GM18498 (cell line): ENCODE results near the gene RNF112.
"Not testable (repeated sequence)": the region's sequence is repeated elsewhere in the genome, so short reads cannot be mapped to it uniquely, and the experiment has no call there.

Experiments
- ATAC-seq: cut with Tn5 transposase; IDR thresholded peaks from one replicate; pipeline ENCODE4 v1.9.1; 2021; ENCODE audit warnings: mild to moderate bottlenecking, moderate library complexity; ENCODE audit not compliant: unreplicated experiment

RNF112 gene

GRCh38 chr17:19442731-19443130 lies 31.7 kb downstream of the RNF112 start:
- ATAC-seq: no peak

GRCh38 chr17:19443148-19443547 lies 32.1 kb downstream of the RNF112 start:
- no peak for ATAC-seq

GRCh38 chr17:19445105-19445504 lies 34.1 kb downstream of the RNF112 start:
- ATAC-seq: no peak

GRCh38 chr17:19446577-19446976 lies 35.5 kb downstream of the RNF112 start:
- ATAC-seq: not testable (repeated sequence)

GRCh38 chr17:19447085-19447583 lies 36.1 kb downstream of the RNF112 start:
- no peak for ATAC-seq

GRCh38 chr17:19448341-19449268 lies 37.6 kb downstream of the RNF112 start:
- no peak for ATAC-seq

GRCh38 chr17:19449656-19450055 lies 38.6 kb downstream of the RNF112 start:
- no peak for ATAC-seq

GRCh38 chr17:19453296-19453695 lies 42.3 kb downstream of the RNF112 start:
- no peak for ATAC-seq

- no peak for ATAC-seq
Observed at GRCh38 chr17:19454074-19454473, 43.0 kb downstream of the RNF112 start.

GRCh38 chr17:19456016-19456927 lies 45.2 kb downstream of the RNF112 start:
- ATAC-seq: no peak

- ATAC-seq: no peak
Observed at GRCh38 chr17:19457046-19457445, 46.0 kb downstream of the RNF112 start.

GRCh38 chr17:19457830-19458271 lies 46.8 kb downstream of the RNF112 start:
- no peak for ATAC-seq

- not testable (repeated sequence) for ATAC-seq
Observed at GRCh38 chr17:19458481-19458880, 47.4 kb downstream of the RNF112 start.

- not testable (repeated sequence) for ATAC-seq
Observed at GRCh38 chr17:19459018-19459655, 48.1 kb downstream of the RNF112 start.

- no peak for ATAC-seq
Observed at GRCh38 chr17:19460700-19461099, 49.7 kb downstream of the RNF112 start.

GRCh38 chr17:19461116-19461515 lies 50.1 kb downstream of the RNF112 start:
- ATAC-seq: no peak

GRCh38 chr17:19461681-19462080 lies 50.6 kb downstream of the RNF112 start:
- no peak for ATAC-seq

- ATAC-seq: not testable (repeated sequence)
Observed at GRCh38 chr17:19462456-19463035, 51.5 kb downstream of the RNF112 start.

GRCh38 chr17:19464031-19465026 lies 53.3 kb downstream of the RNF112 start:
- no peak for ATAC-seq
